H1 (cell line): Measurements from ENCODE around the gene C16orf95.

Source experiments
- CEBPB ChIP-seq: IDR thresholded peaks from 2 replicates; pipeline ENCODE4 v1.6.1; 2012; ENCODE audit warnings: low read depth, low read length
- CHD2 ChIP-seq: IDR thresholded peaks from 2 replicates; pipeline ENCODE4 v1.6.1; 2012; ENCODE audit warnings: low read length, improper control_type of control experiment
- EZH2 ChIP-seq: fragments of 200-600 bp; sonication (generic); IDR thresholded peaks from 2 replicates; pipeline ENCODE4 v1.7.1; 2012; ENCODE audit warnings: low read depth, mild to moderate bottlenecking, moderate library complexity, low read length, inconsistent platforms; ENCODE audit not compliant: severe bottlenecking
- MAX ChIP-seq: IDR thresholded peaks from 2 replicates; pipeline ENCODE4 v1.6.1; 2012; ENCODE audit warnings: inconsistent platforms
- POLR2A ChIP-seq, 2 experiments: IDR thresholded peaks; 1 replicate in 1 of 2; 2 replicates in 1 of 2; pipeline ENCODE4 v1.6.1; 2011; ENCODE audit warnings: low read depth in 2 of 2, low read length in 2 of 2, mild to moderate bottlenecking in 2 of 2; ENCODE audit errors: control extremely low read depth in 1 of 2
- POLR2AphosphoS5 ChIP-seq: IDR thresholded peaks from 2 replicates; pipeline ENCODE4 v1.6.1; 2011; ENCODE audit warnings: low read depth, low read length
- YY1 ChIP-seq: IDR thresholded peaks from 2 replicates; pipeline ENCODE4 v1.6.1; 2011; ENCODE audit warnings: low read depth, mild to moderate bottlenecking, low read length
- TF ChIP-seq, protein P1 (sequence below), 3 experiments: IDR thresholded peaks; 1 replicate in 2 of 3; 2 replicates in 1 of 3; pipeline versions ENCODE4 v1.5.1 to v1.6.1; 2011; ENCODE audit warnings: low read length in 3 of 3, mild to moderate bottlenecking in 3 of 3, inconsistent platforms in 2 of 3, low read depth in 1 of 3, moderate library complexity in 1 of 3; ENCODE audit not compliant: insufficient read depth in 1 of 3; ENCODE audit errors: control extremely low read depth in 1 of 3
- TF ChIP-seq, protein P2 (sequence below): fragments of 300-600 bp; sonication (generic); IDR thresholded peaks from 2 replicates; pipeline ENCODE4 v1.7.1; 2012; ENCODE audit warnings: low read length, moderate library complexity, mild to moderate bottlenecking, inconsistent platforms; ENCODE audit not compliant: insufficient replicate concordance

GRCh38 chr16:87293990-87294389 is 23.2 kb downstream of the C16orf95 start:
- TF ChIP-seq POLR2A (IDR thresholded peaks at IDR 0.05; ENCODE audit: control extremely low read depth in 1 of 2, low read depth in 2 of 2, low read length in 2 of 2) = no peak
- TF ChIP-seq, protein P1, sequence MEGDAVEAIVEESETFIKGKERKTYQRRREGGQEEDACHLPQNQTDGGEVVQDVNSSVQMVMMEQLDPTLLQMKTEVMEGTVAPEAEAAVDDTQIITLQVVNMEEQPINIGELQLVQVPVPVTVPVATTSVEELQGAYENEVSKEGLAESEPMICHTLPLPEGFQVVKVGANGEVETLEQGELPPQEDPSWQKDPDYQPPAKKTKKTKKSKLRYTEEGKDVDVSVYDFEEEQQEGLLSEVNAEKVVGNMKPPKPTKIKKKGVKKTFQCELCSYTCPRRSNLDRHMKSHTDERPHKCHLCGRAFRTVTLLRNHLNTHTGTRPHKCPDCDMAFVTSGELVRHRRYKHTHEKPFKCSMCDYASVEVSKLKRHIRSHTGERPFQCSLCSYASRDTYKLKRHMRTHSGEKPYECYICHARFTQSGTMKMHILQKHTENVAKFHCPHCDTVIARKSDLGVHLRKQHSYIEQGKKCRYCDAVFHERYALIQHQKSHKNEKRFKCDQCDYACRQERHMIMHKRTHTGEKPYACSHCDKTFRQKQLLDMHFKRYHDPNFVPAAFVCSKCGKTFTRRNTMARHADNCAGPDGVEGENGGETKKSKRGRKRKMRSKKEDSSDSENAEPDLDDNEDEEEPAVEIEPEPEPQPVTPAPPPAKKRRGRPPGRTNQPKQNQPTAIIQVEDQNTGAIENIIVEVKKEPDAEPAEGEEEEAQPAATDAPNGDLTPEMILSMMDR (IDR thresholded peaks at IDR 0.05; ENCODE audit: control extremely low read depth in 1 of 3, insufficient read depth in 1 of 3, low read depth in 1 of 3, low read length in 3 of 3) = no peak
- TF ChIP-seq MAX = no peak
- TF ChIP-seq, protein P2, sequence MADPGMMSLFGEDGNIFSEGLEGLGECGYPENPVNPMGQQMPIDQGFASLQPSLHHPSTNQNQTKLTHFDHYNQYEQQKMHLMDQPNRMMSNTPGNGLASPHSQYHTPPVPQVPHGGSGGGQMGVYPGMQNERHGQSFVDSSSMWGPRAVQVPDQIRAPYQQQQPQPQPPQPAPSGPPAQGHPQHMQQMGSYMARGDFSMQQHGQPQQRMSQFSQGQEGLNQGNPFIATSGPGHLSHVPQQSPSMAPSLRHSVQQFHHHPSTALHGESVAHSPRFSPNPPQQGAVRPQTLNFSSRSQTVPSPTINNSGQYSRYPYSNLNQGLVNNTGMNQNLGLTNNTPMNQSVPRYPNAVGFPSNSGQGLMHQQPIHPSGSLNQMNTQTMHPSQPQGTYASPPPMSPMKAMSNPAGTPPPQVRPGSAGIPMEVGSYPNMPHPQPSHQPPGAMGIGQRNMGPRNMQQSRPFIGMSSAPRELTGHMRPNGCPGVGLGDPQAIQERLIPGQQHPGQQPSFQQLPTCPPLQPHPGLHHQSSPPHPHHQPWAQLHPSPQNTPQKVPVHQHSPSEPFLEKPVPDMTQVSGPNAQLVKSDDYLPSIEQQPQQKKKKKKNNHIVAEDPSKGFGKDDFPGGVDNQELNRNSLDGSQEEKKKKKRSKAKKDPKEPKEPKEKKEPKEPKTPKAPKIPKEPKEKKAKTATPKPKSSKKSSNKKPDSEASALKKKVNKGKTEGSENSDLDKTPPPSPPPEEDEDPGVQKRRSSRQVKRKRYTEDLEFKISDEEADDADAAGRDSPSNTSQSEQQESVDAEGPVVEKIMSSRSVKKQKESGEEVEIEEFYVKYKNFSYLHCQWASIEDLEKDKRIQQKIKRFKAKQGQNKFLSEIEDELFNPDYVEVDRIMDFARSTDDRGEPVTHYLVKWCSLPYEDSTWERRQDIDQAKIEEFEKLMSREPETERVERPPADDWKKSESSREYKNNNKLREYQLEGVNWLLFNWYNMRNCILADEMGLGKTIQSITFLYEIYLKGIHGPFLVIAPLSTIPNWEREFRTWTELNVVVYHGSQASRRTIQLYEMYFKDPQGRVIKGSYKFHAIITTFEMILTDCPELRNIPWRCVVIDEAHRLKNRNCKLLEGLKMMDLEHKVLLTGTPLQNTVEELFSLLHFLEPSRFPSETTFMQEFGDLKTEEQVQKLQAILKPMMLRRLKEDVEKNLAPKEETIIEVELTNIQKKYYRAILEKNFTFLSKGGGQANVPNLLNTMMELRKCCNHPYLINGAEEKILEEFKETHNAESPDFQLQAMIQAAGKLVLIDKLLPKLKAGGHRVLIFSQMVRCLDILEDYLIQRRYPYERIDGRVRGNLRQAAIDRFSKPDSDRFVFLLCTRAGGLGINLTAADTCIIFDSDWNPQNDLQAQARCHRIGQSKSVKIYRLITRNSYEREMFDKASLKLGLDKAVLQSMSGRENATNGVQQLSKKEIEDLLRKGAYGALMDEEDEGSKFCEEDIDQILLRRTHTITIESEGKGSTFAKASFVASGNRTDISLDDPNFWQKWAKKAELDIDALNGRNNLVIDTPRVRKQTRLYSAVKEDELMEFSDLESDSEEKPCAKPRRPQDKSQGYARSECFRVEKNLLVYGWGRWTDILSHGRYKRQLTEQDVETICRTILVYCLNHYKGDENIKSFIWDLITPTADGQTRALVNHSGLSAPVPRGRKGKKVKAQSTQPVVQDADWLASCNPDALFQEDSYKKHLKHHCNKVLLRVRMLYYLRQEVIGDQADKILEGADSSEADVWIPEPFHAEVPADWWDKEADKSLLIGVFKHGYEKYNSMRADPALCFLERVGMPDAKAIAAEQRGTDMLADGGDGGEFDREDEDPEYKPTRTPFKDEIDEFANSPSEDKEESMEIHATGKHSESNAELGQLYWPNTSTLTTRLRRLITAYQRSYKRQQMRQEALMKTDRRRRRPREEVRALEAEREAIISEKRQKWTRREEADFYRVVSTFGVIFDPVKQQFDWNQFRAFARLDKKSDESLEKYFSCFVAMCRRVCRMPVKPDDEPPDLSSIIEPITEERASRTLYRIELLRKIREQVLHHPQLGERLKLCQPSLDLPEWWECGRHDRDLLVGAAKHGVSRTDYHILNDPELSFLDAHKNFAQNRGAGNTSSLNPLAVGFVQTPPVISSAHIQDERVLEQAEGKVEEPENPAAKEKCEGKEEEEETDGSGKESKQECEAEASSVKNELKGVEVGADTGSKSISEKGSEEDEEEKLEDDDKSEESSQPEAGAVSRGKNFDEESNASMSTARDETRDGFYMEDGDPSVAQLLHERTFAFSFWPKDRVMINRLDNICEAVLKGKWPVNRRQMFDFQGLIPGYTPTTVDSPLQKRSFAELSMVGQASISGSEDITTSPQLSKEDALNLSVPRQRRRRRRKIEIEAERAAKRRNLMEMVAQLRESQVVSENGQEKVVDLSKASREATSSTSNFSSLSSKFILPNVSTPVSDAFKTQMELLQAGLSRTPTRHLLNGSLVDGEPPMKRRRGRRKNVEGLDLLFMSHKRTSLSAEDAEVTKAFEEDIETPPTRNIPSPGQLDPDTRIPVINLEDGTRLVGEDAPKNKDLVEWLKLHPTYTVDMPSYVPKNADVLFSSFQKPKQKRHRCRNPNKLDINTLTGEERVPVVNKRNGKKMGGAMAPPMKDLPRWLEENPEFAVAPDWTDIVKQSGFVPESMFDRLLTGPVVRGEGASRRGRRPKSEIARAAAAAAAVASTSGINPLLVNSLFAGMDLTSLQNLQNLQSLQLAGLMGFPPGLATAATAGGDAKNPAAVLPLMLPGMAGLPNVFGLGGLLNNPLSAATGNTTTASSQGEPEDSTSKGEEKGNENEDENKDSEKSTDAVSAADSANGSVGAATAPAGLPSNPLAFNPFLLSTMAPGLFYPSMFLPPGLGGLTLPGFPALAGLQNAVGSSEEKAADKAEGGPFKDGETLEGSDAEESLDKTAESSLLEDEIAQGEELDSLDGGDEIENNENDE = no peak
- no peak for TF ChIP-seq YY1
- no peak for TF ChIP-seq CEBPB
- TF ChIP-seq POLR2AphosphoS5 = no peak
- no peak for TF ChIP-seq CHD2
- TF ChIP-seq EZH2 = no peak
